Cardiac septum (tissue), 1 donor: ENCODE data around the gene LRRK1. TPM values are rescaled to one million over a fixed set of nuclear protein-coding genes. Genes with fewer than 3 reads are reported as not detected.

Experiments
- DNase-seq: peaks from one replicate; pipeline ENCODE4 v3.0.0-alpha.2; 2020; ENCODE audit warnings: low spot score
- intact Hi-C: fragments of 100-400 bp; cut with DNase I; formaldehyde crosslinking; loops from one replicate; pipeline ENCODE4 v1.14.0; 2022
- total RNA-seq: library from RNA; stranded (reverse); fragmentation: NEBNext Ultra II Directional; extraction: Animal tissue kit (Norgen Biotek cat#: 25700); gene quantifications from one replicate; pipeline ENCODE4 v1.2.1, GENCODE V29; 2021
- donor health status: DM: no; HTN: no; CAD: no.

The LRRK1 gene
- total RNA-seq, 1 donor from 2014 or later: 3.5 TPM

DNA sequence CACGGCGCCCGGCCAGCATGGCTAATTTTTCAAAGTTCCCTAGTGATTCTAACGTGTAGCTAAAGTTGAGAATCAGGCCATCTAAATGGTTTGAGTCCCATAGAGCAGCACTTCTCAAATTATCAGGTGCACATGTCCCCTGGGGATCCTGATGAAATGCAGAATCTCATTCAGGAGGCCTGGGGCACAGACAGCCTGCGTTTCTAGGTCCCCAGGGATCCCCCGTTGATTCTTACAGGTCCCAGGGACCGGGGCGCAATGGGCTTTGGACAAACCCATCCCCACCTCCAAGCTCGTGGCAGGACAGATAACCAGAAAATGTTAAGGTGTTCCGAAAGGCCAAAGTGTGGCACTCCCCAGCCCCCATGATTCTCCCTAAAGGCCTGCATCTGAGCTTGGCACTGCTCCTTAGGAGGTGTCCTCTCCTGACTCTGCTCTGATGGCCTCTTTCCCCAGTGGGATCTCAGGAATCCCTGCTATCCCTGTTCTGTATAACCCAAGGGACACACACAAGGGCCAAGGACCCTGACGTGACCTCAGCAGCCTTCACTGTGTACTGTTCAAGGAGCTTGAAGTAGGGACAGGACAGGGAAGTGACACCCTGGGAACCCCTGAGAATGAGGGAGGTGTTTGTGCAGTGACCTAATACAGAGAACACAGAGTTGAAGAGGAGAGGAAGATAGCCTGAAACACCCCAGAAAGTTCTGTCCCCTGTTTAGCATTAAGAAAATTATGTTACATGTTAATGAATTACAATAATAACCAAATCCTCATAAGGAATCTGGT, 8.0 kb downstream of the LRRK1 start:
- no peak for DNase-seq
- intact Hi-C loops: no loop called here

DNA sequence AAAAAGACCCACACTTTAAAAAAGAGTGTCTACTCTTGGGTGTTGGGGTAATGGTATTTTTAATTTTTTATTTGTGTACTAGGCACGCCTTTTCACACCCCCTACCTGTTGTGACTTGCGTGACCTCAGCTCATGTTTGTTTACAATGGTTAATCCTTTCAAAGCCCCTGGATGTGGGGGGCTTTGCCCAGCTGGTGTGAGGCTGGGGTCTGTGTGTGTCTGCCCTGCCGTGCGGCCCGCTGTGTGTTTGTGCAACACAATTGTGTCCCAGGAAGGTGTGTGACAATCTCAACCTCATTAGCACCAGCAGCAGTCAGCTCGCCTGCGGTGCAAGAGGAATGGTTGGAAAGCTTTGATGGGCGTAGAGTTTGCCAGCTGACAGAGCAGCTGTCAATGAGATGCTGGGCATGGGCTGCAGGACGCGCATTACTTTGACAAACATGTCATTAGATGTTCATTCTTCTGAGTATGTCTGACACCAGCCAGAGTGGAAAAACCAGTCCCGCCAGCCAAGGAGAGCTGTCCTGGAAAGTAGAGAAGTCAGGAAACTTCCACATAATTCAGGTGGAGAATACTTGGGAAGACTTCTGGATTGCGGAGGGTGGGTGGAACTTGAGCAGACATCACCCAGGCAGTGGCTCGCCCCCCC, 9.6 kb downstream of the LRRK1 start:
- intact Hi-C loops: no loop called here
- DNase-seq: no peak

DNA sequence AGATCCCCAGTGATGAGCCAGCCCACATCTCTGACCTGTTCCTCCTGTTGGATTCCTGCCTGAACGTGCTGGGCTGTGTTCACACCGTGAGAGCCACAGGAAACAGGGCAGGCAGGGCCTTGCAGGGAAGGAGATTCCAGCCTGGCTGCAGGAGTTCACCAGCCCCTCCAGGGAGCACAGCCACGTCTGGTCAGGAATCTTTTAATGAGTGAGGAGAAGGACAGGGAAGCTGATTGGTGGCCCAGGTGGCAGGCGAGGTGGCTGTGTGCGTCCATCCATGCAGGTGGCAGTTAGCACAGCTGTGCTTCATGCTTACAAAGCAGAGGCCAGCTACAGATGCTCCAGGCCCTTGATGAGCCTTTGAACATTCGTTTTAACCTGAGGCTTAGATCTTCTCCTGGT, 10.5 kb downstream of the LRRK1 start:
- no peak for DNase-seq
- intact Hi-C loops: no loop called here

GRCh38 chr15:100930306-100930848, 11.2 kb downstream of the LRRK1 start:
- intact Hi-C loops: no loop called here
- DNase-seq: no peak

DNA sequence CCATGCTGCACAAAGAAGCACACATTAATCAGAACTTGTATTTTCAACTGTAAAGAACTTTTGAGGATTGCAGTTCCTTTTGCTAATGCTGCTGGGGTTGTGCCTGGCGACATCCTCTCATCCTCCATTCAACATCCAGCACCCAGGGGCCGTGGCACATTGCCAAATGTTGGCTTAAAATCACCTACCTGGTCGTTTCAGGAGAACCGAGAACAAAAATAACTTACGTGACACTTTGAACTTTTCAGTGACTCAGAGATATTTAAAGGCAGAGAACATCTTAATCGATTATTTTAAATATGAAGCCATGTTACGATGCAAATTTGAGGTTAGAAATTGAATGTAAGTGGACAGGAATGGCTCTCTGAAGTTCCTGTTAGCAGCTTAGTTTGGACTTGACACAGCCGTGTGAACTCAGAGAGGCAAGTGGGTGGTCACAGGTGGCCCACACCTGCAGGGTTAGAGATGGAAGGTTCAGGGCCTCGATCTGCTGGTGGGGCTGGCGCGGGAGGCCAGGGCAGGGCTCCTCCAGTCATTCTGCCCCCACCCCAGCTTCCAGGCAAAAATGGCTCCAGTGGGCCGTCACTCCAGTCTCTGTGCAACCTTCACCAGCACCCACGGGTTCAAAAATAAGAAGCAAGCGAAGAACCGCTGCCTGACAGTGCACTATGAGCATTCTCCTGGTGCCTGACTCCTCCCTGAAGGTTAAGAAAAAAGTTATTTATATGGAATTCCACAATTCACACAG, 12.2 kb downstream of the LRRK1 start:
- no peak for DNase-seq
- intact Hi-C loops: no loop called here

DNA sequence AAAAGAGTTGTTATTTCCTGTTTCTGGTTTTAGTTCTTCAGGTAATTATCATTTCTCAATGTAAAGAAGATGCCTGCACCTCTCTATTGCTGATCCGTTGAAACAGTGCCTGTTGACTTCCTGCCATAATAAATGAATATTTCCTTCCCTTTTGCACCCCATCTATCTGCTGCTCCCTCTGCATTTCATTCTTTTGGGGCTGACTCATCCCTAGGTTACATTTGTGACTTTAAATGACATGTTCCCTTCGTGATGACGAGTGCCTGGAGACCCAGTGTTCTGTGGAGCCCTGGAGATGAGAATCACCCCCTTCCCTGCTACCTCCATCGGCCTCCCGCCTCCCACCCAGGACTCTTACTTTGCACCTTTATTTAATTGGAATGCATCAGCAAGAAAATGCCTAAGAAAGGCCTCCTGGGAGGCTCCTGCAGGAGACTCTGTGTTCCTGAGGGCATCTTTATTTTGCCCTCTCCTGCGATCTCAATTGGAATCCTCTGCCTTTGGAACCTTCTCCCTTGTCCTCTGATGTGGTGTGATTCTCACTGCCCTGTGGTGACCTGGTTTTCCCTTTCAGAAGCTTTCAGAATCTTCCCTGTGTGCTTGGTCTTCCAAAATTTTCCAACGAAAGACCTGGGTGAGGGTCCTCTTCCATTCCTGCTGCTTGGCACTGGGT, 13.7 kb downstream of the LRRK1 start:
- intact Hi-C loops: no loop called here

DNA sequence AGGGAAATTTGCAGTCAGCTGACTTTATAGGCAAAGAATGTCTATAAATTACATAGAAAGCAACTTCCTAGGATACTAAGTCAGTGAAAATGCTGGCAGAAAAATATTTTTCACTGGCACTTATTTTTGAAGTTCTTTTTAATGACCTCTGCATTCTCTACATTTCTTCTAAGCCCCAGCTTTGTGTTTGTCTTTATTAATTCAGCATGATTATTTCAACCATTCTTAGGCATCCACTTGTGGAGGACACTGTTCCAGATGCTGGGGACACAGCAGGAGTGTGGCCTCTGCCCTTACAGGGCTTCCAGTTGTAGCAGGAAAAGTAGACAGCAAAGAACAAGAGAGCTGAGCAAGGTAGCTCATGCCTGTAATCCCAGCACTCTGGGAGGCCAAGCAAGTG, 15.0 kb downstream of the LRRK1 start:
- no peak for DNase-seq
- intact Hi-C loops: no loop called here

More for the DNA sequence above, 13.7 kb downstream of the LRRK1 start:
- DNase-seq: no peak

DNA sequence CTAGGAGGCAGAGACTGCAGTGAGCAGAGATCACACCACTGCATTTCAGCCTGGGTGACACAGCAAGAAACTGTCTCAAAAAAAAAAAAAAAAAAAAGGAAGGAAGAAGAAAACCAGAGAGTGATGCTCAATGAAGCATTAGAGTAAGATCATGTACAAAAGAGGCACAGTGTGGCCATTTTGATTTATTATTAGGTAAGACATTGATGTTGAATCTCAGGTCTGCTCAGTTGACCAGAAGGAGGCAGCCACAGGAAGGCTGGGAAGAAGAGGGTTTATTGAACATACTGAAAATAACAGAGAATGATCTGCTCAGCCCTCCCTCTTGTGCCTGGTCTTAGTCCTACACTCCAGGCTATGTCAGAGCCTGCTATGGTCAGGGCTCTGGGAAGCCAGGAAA, 15.6 kb downstream of the LRRK1 start:
- intact Hi-C loops: no loop called here
- no peak for DNase-seq

DNA sequence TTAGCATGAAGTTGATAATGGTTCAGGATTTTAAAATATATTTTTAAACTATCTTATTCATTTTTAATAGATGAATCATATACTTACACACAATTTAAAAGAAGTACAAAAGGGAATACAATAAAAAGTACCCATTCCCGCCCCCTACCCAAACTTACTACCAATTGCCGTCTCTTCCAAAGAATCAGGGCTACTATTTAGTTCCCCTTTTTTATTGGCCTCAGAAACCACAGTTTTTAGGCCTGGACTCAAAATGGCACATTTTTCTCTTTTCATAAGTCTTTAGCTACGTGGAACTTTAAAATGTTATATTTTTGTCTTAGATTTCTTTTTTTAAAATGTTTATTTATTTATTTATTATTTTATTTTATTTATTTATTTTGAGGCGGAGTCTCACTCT, 18.0 kb downstream of the LRRK1 start:
- intact Hi-C loops: no loop called here
- DNase-seq: no peak

DNA sequence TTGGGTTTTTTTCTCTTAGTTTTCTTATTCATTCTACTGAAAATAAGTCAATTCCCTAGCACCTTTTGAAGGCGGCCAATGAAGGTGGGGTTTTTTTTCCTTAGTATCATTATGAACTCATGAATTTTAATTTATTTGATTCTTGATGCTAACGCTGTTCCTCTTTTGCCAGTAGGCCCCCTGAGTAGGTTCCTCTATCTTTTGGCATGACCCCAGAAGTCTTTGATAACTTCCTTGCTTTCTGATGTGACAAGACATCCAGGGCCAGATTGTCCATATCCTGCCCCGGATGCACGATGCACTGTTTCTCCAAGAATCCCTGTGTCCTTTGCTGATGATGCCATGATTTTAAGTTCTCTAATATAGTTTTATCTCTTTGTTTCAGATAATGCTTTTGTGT, 20.6 kb downstream of the LRRK1 start:
- intact Hi-C loops: no loop called here
- DNase-seq: no peak

DNA sequence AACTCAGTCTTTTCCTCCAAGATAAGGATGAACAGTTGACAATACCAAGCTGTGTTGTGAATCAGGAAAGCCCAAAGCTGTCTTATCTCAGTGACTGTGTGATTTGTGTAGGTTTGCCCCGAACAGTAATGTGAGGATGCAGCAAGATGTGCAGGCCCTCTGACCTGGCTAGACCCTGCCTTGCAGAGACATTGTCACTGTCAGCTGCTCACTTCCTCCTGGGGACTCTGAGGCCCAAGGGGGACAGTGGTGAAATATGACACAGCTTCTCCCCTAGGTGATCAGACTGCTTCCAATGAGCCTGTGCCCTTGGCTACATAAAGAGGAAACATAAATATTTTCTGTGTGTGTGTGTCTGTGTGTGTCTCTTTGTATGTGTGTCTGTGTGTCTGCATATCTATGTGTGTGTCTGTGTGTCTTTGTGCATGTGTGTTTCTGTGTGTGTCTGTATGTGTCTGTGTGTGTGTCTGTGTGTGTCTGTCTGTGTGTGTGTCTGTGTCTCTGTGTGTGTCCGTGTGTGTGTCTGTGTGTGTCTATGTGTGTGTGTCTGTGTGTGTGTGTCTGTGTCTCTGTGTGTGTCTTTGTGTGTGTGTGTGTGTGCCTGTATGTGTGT, 21.7 kb downstream of the LRRK1 start:
- intact Hi-C loops: no loop called here
- no peak for DNase-seq

DNA sequence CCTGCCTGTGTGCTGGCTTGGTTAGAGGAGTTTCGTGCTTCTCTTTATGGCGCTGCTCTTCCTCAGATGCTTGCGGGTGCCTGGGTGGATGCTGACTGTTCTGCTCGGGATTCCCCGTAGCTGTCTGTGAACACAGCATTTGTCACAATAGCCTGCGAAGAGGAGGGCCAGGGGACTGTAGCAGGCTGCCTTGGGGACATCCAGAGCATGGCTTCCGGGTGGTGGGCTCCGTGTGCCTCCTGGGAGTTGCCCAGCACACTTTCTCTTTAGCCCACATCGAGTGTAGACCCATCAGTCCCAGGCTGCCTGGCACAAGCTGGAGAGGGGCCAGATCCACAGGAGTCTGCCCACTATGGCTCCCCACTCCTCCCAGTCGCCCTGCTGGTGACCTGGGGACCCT, 22.4 kb downstream of the LRRK1 start:
- intact Hi-C loops: no loop called here

DNA sequence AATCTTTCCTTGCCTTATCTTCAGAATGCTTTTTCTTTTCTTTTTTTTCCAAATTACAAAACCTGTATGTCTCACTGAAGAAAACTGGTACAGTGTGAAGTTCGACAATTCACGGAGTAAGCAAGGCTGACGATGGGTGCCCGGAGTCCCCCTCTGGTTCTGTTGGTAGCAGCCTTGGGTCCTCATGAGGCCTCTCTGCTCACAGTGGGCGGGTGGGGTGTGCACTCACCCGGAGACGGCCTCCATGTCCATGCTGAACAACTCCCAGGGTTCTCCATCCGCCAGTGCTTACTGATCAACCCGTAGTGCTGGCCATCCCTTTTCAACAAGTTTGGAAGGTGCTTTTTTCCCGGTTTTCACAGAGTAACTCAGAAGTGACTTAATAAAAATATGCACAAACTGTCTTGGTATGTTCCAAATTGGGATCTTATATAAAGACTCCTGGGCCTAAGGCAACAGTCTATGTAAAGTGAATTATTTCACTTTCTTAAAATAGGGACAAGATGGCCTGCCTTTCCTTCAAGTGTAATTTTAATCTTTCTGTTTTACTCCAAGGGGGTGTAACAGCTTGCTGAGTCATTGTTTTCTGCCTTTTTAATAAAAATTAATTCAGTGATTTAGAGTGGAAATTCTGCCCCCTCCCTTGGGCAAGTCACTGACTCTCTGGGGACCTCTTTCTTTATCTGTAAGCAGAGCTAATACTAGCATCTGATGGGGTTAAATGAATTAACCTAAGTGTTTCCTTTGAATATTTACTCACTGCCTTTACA, 23.7 kb downstream of the LRRK1 start:
- DNase-seq: no peak
- intact Hi-C loops: no loop called here

More for the DNA sequence above, 22.4 kb downstream of the LRRK1 start:
- no peak for DNase-seq

- intact Hi-C loops: no loop called here
- no peak for DNase-seq
These were observed 25.2 kb downstream of the LRRK1 start for GRCh38 chr15:100944244-100944895.

- intact Hi-C loops: no loop called here
These were observed 25.8 kb downstream of the LRRK1 start for GRCh38 chr15:100944986-100945385.

GRCh38 chr15:100947760-100948429, 28.7 kb downstream of the LRRK1 start:
- no peak for DNase-seq
- intact Hi-C loops: no loop called here

More at GRCh38 chr15:100944986-100945385, 25.8 kb downstream of the LRRK1 start:
- no peak for DNase-seq

GRCh38 chr15:100948430-100948762, 29.2 kb downstream of the LRRK1 start:
- DNase-seq: no peak
- intact Hi-C loops: no loop called here

DNA sequence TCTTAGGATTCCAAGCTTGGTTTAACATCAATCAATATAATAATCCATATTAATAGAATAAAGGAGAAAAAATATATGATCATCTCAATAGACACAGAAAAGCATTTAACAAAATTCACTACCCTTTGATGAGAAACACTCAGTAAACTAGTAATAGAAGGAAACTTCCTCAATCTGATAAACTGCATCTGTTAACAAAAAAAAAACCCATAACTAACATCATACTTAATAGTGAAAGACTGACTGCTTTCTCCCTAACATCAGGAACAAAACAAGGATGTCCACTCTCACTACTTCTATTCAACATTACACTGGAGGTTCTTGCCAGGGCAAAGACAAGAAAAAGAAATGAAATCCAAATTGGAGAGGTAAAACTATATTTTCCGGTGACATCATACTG, 30.5 kb downstream of the LRRK1 start:
- no peak for DNase-seq
- intact Hi-C loops: no loop called here
